Activated B cell treated with CpG ODN at 0.5 μM for 24 hours (primary cell): ENCODE measurements around the gene SGCD. TPM values are rescaled to one million over a fixed set of nuclear protein-coding genes. Genes with fewer than 3 reads are reported as not detected.

ENCODE experiments used
- ATAC-seq: fragments of 200-7000 bp; cut with Tn5 transposase; one replicate; pipeline ENCODE4 v1.10.0; 2021; ENCODE audit warnings: low read depth, mild to moderate bottlenecking, moderate library complexity
- CTCF ChIA-PET: fragments of 350-600 bp; sonication (Branson Sonifier 250); formaldehyde crosslinking; loops from one replicate; lab custom pipeline; 2021; ENCODE audit warnings: antibody characterized with exemption; lab: Charles Lee
- POLR2A ChIA-PET: fragments of 350-600 bp; sonication (Branson Sonifier 250); formaldehyde crosslinking; loops from one replicate; lab custom pipeline; 2021; ENCODE audit warnings: antibody characterized with exemption; lab: Charles Lee
- DNase-seq: peaks from one replicate; pipeline ENCODE4 v3.0.0; 2022
- H3K27ac Mint-ChIP-seq: one replicate; pipeline ENCODE4 v1.8.0; 2020; ENCODE audit warnings: mixed read lengths
- H3K27me3 Mint-ChIP-seq: one replicate; pipeline ENCODE4 v1.8.0; 2021; ENCODE audit warnings: mixed read lengths
- H3K36me3 Mint-ChIP-seq: one replicate; pipeline ENCODE4 v1.8.0; 2021; ENCODE audit warnings: low read depth, mixed read lengths
- H3K4me1 Mint-ChIP-seq: one replicate; pipeline ENCODE4 v1.8.0; 2021; ENCODE audit warnings: mixed read lengths
- H3K4me3 Mint-ChIP-seq: one replicate; pipeline ENCODE4 v1.8.0; 2020; ENCODE audit warnings: mild to moderate bottlenecking, mixed read lengths
- H3K9me3 Mint-ChIP-seq: one replicate; pipeline ENCODE4 v1.8.0; 2020; ENCODE audit warnings: mixed read lengths
- CTCF ChIP-seq: fragments of 200-600 bp; IDR thresholded peaks from one replicate; pipeline ENCODE4 v1.8.0; 2022; ENCODE audit warnings: antibody characterized with exemption, mild to moderate bottlenecking
- intact Hi-C: fragments of 100-400 bp; cut with micrococcal nuclease; formaldehyde crosslinking; loops from one replicate; pipeline ENCODE4 v1.15.1; 2024
- total RNA-seq: library from RNA; stranded (reverse); gene quantifications from 2 replicates; pipeline ENCODE4 v1.2.3, GENCODE V29; 2022

The SGCD gene
- total RNA-seq, 1 donor from 2014 or later: not detected

- POLR2A ChIA-PET: no interaction called here
- peaks cover 2% of the 10 kb centered on the region for H3K27me3 Mint-ChIP-seq
- H3K4me3 Mint-ChIP-seq: no peak overlapping the region
- no peaks in the 10 kb centered on the region for H3K36me3 Mint-ChIP-seq
- intact Hi-C loops: no loop called here
- H3K27ac Mint-ChIP-seq: no peak overlapping the region
- H3K4me1 Mint-ChIP-seq: no peaks in the 10 kb centered on the region
- TF ChIP-seq CTCF: no peak
- H3K9me3 Mint-ChIP-seq: no peaks in the 10 kb centered on the region
- DNase-seq: no peak
- no peak for ATAC-seq
- CTCF ChIA-PET: no interaction called here
These were observed 340.7 kb downstream of the SGCD start for GRCh38 chr5:156667616-156668015.

- CTCF ChIA-PET: no interaction called here
- no peaks in the 10 kb centered on the region for H3K4me1 Mint-ChIP-seq
- H3K9me3 Mint-ChIP-seq: no peaks in the 10 kb centered on the region
- H3K27ac Mint-ChIP-seq: no peak overlapping the region
- DNase-seq (no peak), ATAC-seq (no peak)
- H3K36me3 Mint-ChIP-seq: no peaks in the 10 kb centered on the region
- intact Hi-C loops: no loop called here
- H3K4me3 Mint-ChIP-seq: no peak overlapping the region
- peaks cover 2% of the 10 kb centered on the region for H3K27me3 Mint-ChIP-seq
- TF ChIP-seq CTCF: no peak
- POLR2A ChIA-PET: no interaction called here
These were observed 342.5 kb downstream of the SGCD start for GRCh38 chr5:156669416-156669815.

GRCh38 chr5:156670615-156671014 is 343.7 kb downstream of the SGCD start:
- intact Hi-C loops: no loop called here
- no peaks in the 10 kb centered on the region for H3K36me3 Mint-ChIP-seq
- no peak for TF ChIP-seq CTCF
- no peaks in the 10 kb centered on the region for H3K9me3 Mint-ChIP-seq
- ChIA-PET POLR2A (no interaction called here), CTCF (no interaction called here)
- H3K27me3 Mint-ChIP-seq: peaks cover 2% of the 10 kb centered on the region
- H3K4me3 Mint-ChIP-seq: no peak overlapping the region
- no peaks in the 10 kb centered on the region for H3K4me1 Mint-ChIP-seq
- no peak for DNase-seq
- no peak overlapping the region for H3K27ac Mint-ChIP-seq
- no peak for ATAC-seq

GRCh38 chr5:156675395-156675794 is 348.4 kb downstream of the SGCD start:
- Mint-ChIP-seq H3K27me3 (no peaks in the 10 kb centered on the region), H3K4me3 (no peak overlapping the region), H3K27ac (no peak overlapping the region), H3K4me1 (no peaks in the 10 kb centered on the region), H3K9me3 (no peaks in the 10 kb centered on the region), H3K36me3 (no peaks in the 10 kb centered on the region)
- DNase-seq (no peak), ATAC-seq (no peak)
- intact Hi-C loops: no loop called here
- no peak for TF ChIP-seq CTCF
- POLR2A ChIA-PET: no interaction called here
- CTCF ChIA-PET: no interaction called here

GRCh38 chr5:156677963-156678362 is 351.0 kb downstream of the SGCD start:
- Mint-ChIP-seq H3K4me1 (no peaks in the 10 kb centered on the region), H3K27me3 (no peaks in the 10 kb centered on the region), H3K4me3 (no peak overlapping the region), H3K36me3 (no peaks in the 10 kb centered on the region), H3K27ac (no peak overlapping the region), H3K9me3 (no peaks in the 10 kb centered on the region)
- ATAC-seq (no peak), DNase-seq (no peak)
- intact Hi-C loops: no loop called here
- no peak for TF ChIP-seq CTCF
- ChIA-PET POLR2A (no interaction called here), CTCF (no interaction called here)
